Measurements from ENCODE around the gene PID1. TPM values are rescaled to one million over a fixed set of nuclear protein-coding genes. Genes with fewer than 3 reads are reported as not detected.
"Not testable (repeated sequence)": the region's sequence is repeated elsewhere in the genome, so short reads cannot be mapped to it uniquely, and the experiment has no call there.

PID1 gene
- total and polyA plus RNA-seq, 8 donors, result 10.2 to 51.2 (median 35.4) TPM

GRCh38 chr2:229193281-229193680 lies 77.8 kb downstream of the PID1 start:
- TF ChIP-seq EP300 (IDR thresholded peaks at IDR 0.05), result no peak
- no peak for TF ChIP-seq POLR2AphosphoS5 (IDR thresholded peaks at IDR 0.05)
- TF ChIP-seq, protein P1, sequence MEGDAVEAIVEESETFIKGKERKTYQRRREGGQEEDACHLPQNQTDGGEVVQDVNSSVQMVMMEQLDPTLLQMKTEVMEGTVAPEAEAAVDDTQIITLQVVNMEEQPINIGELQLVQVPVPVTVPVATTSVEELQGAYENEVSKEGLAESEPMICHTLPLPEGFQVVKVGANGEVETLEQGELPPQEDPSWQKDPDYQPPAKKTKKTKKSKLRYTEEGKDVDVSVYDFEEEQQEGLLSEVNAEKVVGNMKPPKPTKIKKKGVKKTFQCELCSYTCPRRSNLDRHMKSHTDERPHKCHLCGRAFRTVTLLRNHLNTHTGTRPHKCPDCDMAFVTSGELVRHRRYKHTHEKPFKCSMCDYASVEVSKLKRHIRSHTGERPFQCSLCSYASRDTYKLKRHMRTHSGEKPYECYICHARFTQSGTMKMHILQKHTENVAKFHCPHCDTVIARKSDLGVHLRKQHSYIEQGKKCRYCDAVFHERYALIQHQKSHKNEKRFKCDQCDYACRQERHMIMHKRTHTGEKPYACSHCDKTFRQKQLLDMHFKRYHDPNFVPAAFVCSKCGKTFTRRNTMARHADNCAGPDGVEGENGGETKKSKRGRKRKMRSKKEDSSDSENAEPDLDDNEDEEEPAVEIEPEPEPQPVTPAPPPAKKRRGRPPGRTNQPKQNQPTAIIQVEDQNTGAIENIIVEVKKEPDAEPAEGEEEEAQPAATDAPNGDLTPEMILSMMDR (IDR thresholded peaks at IDR 0.05), result no peak
- no peak for TF ChIP-seq POLR2A (IDR thresholded peaks at IDR 0.05)
- H3K27me3 ChIP-seq, result no peaks in the 10 kb centered on the region
- WGBS, 5 donors, result 71 to 86% (median 76%) methylated on average over 3 of the region's 3 CpGs

GRCh38 chr2:229191413-229191812 lies 79.7 kb downstream of the PID1 start:
- no peaks in the 10 kb centered on the region for H3K4me1 ChIP-seq
- intact Hi-C loops (cut with DNase I; ENCODE audit: low total_unique reads), result no loop called here
- no peak for DNase-seq
- no peak overlapping the region for H3K4me3 ChIP-seq
- peaks cover 0 to 12% (median 9%) of the 10 kb centered on the region in 4 donors for H3K9me3 ChIP-seq
- TF ChIP-seq, protein P1 (IDR thresholded peaks at IDR 0.05), result no peak
- TF ChIP-seq POLR2A (IDR thresholded peaks at IDR 0.05) (no peak), POLR2AphosphoS5 (IDR thresholded peaks at IDR 0.05) (no peak), EP300 (IDR thresholded peaks at IDR 0.05) (no peak)
- no peaks in the 10 kb centered on the region for H3K27me3 ChIP-seq
- 87 to 96% (median 93%) methylated on average over 1 of the region's 1 CpG for WGBS, 5 donors
- H3K36me3 ChIP-seq, result no peaks in the 10 kb centered on the region
- H3K27ac ChIP-seq, result no peak overlapping the region

More at GRCh38 chr2:229193281-229193680, 77.8 kb downstream of the PID1 start:
- no peaks in the 10 kb centered on the region for H3K4me1 ChIP-seq
- H3K9me3 ChIP-seq, result no peaks in the 10 kb centered on the region
- no peak for DNase-seq
- intact Hi-C loops (cut with DNase I; ENCODE audit: low total_unique reads), result no loop called here
- H3K27ac ChIP-seq, result no peak overlapping the region
- no peak overlapping the region for H3K4me3 ChIP-seq
- H3K36me3 ChIP-seq, result no peaks in the 10 kb centered on the region

DNA sequence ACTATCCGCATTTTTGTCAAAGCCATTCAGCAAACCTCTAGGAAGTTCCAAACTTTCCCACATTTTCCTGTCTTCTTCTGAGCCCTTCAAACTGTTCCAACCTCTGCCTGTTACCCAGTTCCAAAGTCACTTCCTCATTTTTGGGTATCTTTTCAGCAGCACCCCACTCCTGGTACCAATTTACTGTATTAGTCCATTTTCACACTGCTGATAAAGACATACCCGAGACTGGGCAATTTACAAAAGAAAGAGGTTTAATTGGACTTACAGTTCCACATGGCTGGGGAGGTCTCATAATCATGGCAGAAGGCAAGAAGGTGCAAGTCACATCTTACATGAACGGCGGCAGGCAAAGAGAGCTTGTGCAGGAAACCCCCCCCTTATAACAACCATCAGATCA lies 84.0 kb downstream of the PID1 start:
- 68 to 83% (median 75%) methylated on average over 4 of the region's 4 CpGs for WGBS, 5 donors
- H3K27me3 ChIP-seq; H3K36me3 ChIP-seq; H3K27ac ChIP-seq; H3K4me1 ChIP-seq; H3K4me3 ChIP-seq; DNase-seq; intact Hi-C loops (cut with DNase I; ENCODE audit: low total_unique reads): not testable (repeated sequence)
- H3K9me3 ChIP-seq, result peaks cover 0 to 17% (median 12%) of the 10 kb centered on the region in 4 donors

GRCh38 chr2:229181641-229182040 lies 89.4 kb downstream of the PID1 start:
- no peak for DNase-seq
- Histone ChIP-seq H3K4me1 (peaks cover 4 to 13% (median 7%) of the 10 kb centered on the region in 4 donors), H3K9me3 (peaks cover 0 to 8% (median 5%) of the 10 kb centered on the region in 4 donors), H3K36me3 (peaks cover 0 to 3% (median 0%) of the 10 kb centered on the region in 4 donors), H3K27me3 (no peaks in the 10 kb centered on the region), H3K4me3 (no peak overlapping the region), H3K27ac (no peak overlapping the region)
- TF ChIP-seq POLR2A (IDR thresholded peaks at IDR 0.05) (no peak), EP300 (IDR thresholded peaks at IDR 0.05) (no peak), POLR2AphosphoS5 (IDR thresholded peaks at IDR 0.05) (no peak)
- TF ChIP-seq, protein P1 (IDR thresholded peaks at IDR 0.05), result no peak
- intact Hi-C loops (cut with DNase I; ENCODE audit: low total_unique reads), result no loop called here

GRCh38 chr2:229180658-229181057 lies 90.4 kb downstream of the PID1 start:
- no peak overlapping the region for H3K27ac ChIP-seq
- intact Hi-C loops (cut with DNase I; ENCODE audit: low total_unique reads), result no loop called here
- peaks cover 4 to 13% (median 8%) of the 10 kb centered on the region in 4 donors for H3K4me1 ChIP-seq
- H3K36me3 ChIP-seq, result peaks cover 0 to 3% (median 0%) of the 10 kb centered on the region in 4 donors
- TF ChIP-seq POLR2AphosphoS5 (IDR thresholded peaks at IDR 0.05) (no peak), EP300 (IDR thresholded peaks at IDR 0.05) (no peak), POLR2A (IDR thresholded peaks at IDR 0.05) (no peak)
- TF ChIP-seq, protein P1 (IDR thresholded peaks at IDR 0.05), result no peak
- DNase-seq, result no peak
- 95 to 98% (median 97%) methylated on average over 26 of the region's 26 CpGs for WGBS, 5 donors
- H3K27me3 ChIP-seq, result no peaks in the 10 kb centered on the region
- H3K9me3 ChIP-seq, result no peaks in the 10 kb centered on the region
- H3K4me3 ChIP-seq, result no peak overlapping the region
